ENCODE measurements around the gene TTC28.
"Not testable (repeated sequence)": the region's sequence is repeated elsewhere in the genome, so short reads cannot be mapped to it uniquely, and the experiment has no call there.

DNA sequence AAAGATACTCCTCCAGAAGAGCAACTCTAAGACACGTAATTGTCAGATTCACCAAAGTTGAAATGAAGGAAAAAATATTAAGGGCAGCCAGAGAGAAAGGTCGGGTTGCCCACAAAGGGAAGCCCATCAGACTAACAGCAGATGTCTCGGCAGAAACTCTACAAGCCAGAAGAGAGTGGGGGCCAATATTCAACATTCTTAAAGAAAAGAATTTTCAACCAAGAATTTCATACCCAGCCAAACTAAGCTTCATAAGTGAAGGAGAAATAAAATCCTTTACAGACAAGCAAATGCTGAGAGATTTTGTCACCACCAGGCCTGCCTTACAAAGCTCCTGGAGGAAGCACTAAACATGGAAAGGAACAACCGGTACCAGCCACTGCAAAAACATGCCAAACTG, 149.1 kb downstream of the TTC28 start:
- TF ChIP-seq, protein P1, sequence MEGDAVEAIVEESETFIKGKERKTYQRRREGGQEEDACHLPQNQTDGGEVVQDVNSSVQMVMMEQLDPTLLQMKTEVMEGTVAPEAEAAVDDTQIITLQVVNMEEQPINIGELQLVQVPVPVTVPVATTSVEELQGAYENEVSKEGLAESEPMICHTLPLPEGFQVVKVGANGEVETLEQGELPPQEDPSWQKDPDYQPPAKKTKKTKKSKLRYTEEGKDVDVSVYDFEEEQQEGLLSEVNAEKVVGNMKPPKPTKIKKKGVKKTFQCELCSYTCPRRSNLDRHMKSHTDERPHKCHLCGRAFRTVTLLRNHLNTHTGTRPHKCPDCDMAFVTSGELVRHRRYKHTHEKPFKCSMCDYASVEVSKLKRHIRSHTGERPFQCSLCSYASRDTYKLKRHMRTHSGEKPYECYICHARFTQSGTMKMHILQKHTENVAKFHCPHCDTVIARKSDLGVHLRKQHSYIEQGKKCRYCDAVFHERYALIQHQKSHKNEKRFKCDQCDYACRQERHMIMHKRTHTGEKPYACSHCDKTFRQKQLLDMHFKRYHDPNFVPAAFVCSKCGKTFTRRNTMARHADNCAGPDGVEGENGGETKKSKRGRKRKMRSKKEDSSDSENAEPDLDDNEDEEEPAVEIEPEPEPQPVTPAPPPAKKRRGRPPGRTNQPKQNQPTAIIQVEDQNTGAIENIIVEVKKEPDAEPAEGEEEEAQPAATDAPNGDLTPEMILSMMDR (IDR thresholded peaks at IDR 0.05), result not testable (repeated sequence)
- TF ChIP-seq POLR2AphosphoS5 (IDR thresholded peaks at IDR 0.05), result not testable (repeated sequence)

Measured in esophagus muscularis mucosa (tissue), 3 donors.